HFF-Myc (cell line): ENCODE results near the gene GPAM.
"Not testable (repeated sequence)": the region's sequence is repeated elsewhere in the genome, so short reads cannot be mapped to it uniquely, and the experiment has no call there.

Experiments
- DNase-seq: peaks from one replicate; pipeline ENCODE4 v3.0.0-alpha.2; 2011; ENCODE audit warnings: low read depth; ENCODE audit errors: extremely low read depth
- H3K4me3 ChIP-seq: replicated peaks from 2 replicates; pipeline ENCODE4 v1.5.1; 2011; ENCODE audit warnings: low read depth, mild to moderate bottlenecking, control low read depth, low read length
- CTCF ChIP-seq: IDR thresholded peaks from 2 replicates; pipeline ENCODE4 v1.5.1; 2012; ENCODE audit warnings: mild to moderate bottlenecking, low read depth, low read length, control low read depth; ENCODE audit errors: missing control alignments

The GPAM gene

GRCh38 chr10:112208292-112208691, 24.7 kb upstream of the GPAM start:
- H3K4me3 ChIP-seq: no peak overlapping the region
- TF ChIP-seq CTCF: no peak
- DNase-seq: no peak

GRCh38 chr10:112203328-112204076, 19.9 kb upstream of the GPAM start:
- TF ChIP-seq CTCF: no peak
- H3K4me3 ChIP-seq: no peak overlapping the region
- no peak for DNase-seq

GRCh38 chr10:112202561-112203241, 19.1 kb upstream of the GPAM start:
- no peak overlapping the region for H3K4me3 ChIP-seq
- DNase-seq: no peak
- no peak for TF ChIP-seq CTCF

- TF ChIP-seq CTCF: no peak
- no peak overlapping the region for H3K4me3 ChIP-seq
- DNase-seq: no peak
These were observed 18.5 kb upstream of the GPAM start for GRCh38 chr10:112202076-112202475.

- DNase-seq: no peak
- TF ChIP-seq CTCF: no peak
- no peak overlapping the region for H3K4me3 ChIP-seq
These were observed 17.8 kb upstream of the GPAM start for GRCh38 chr10:112201334-112201733.

- not testable (repeated sequence) for H3K4me3 ChIP-seq, DNase-seq
These were observed 16.7 kb upstream of the GPAM start for GRCh38 chr10:112200259-112200658.

GRCh38 chr10:112197662-112198061, 14.1 kb upstream of the GPAM start:
- not testable (repeated sequence) for DNase-seq

GRCh38 chr10:112195224-112195623, 11.7 kb upstream of the GPAM start:
- DNase-seq: no peak
- no peak overlapping the region for H3K4me3 ChIP-seq
- TF ChIP-seq CTCF: no peak

More at GRCh38 chr10:112197662-112198061, 14.1 kb upstream of the GPAM start:
- not testable (repeated sequence) for H3K4me3 ChIP-seq
